GM12878 (cell line): Measurements from ENCODE around the gene CNOT3. TPM values are rescaled to one million over a fixed set of nuclear protein-coding genes. Genes with fewer than 3 reads are reported as not detected.

Experiments used
- BHLHE40 ChIP-seq, 2 experiments: fragments of 450-650 bp in 1 of 2; IDR thresholded peaks; 2 replicates each; pipeline ENCODE4 v1.6.1; 2011 to 2017; ENCODE audit warnings: low read depth in 2 of 2, borderline replicate concordance in 1 of 2, improper control_type of control experiment in 1 of 2, low read length in 1 of 2, mild to moderate bottlenecking in 1 of 2
- CBX3 ChIP-seq: fragments of 200-600 bp; sonication (generic); IDR thresholded peaks from 2 replicates; pipeline ENCODE4 v1.6.1; 2016; ENCODE audit warnings: low read depth, borderline replicate concordance
- DPF2 ChIP-seq: fragments of 450-650 bp; IDR thresholded peaks from 2 replicates; pipeline ENCODE4 v1.6.1; 2017; ENCODE audit warnings: mild to moderate bottlenecking
- EGR1 ChIP-seq, 2 experiments: IDR thresholded peaks; 1 replicate in 1 of 2; 2 replicates in 1 of 2; pipeline ENCODE4 v1.6.1; 2011 to 2012; ENCODE audit warnings: low read depth in 2 of 2, low read length in 2 of 2, borderline replicate concordance in 1 of 2, mild to moderate bottlenecking in 1 of 2, moderate library complexity in 1 of 2
- FOS ChIP-seq: IDR thresholded peaks from 3 replicates; pipeline ENCODE4 v1.6.1; 2011; ENCODE audit warnings: borderline replicate concordance; ENCODE audit not compliant: insufficient read length; ENCODE audit errors: extremely low read depth
- HCFC1 ChIP-seq: fragments of 150-350 bp; IDR thresholded peaks from 2 replicates; pipeline ENCODE4 v1.6.1; 2014; ENCODE audit warnings: low read length
- IRF4 ChIP-seq: IDR thresholded peaks from 2 replicates; pipeline ENCODE4 v1.6.1; 2011; ENCODE audit warnings: low read depth, low read length
- KDM1A ChIP-seq: fragments of 200-600 bp; sonication (generic); IDR thresholded peaks from 2 replicates; pipeline ENCODE4 v1.6.1; 2016; ENCODE audit warnings: borderline replicate concordance
- MEF2B ChIP-seq: fragments of 450-650 bp; IDR thresholded peaks from 2 replicates; pipeline ENCODE4 v1.6.1; 2018; ENCODE audit warnings: mild to moderate bottlenecking, moderate library complexity; ENCODE audit not compliant: partially characterized antibody, poor library complexity, severe bottlenecking
- MYB ChIP-seq: fragments of 150-350 bp; IDR thresholded peaks from 2 replicates; pipeline ENCODE4 v1.6.1; 2014; ENCODE audit warnings: mild to moderate bottlenecking, low read depth, low read length, borderline replicate concordance
- MYC ChIP-seq: IDR thresholded peaks from 2 replicates; pipeline ENCODE4 v1.6.1; 2011; ENCODE audit warnings: mild to moderate bottlenecking, low read length, moderate library complexity, inconsistent platforms; ENCODE audit not compliant: insufficient read depth, insufficient replicate concordance, insufficient read length, severe bottlenecking
- PAX8 ChIP-seq: fragments of 450-650 bp; IDR thresholded peaks from 2 replicates; pipeline ENCODE4 v1.6.1; 2017; ENCODE audit warnings: mild to moderate bottlenecking, moderate library complexity
- POLR2A ChIP-seq: IDR thresholded peaks from 2 replicates; pipeline ENCODE4 v1.6.1; 2011; ENCODE audit warnings: low read depth, mild to moderate bottlenecking, low read length
- POLR2AphosphoS2 ChIP-seq: IDR thresholded peaks from 2 replicates; pipeline ENCODE4 v1.6.1; 2011; ENCODE audit warnings: low read depth, mild to moderate bottlenecking, low read length, improper control_type of control experiment, moderate library complexity
- POLR2AphosphoS5 ChIP-seq: IDR thresholded peaks from 2 replicates; pipeline ENCODE4 v1.6.1; 2011; ENCODE audit warnings: mild to moderate bottlenecking, low read length, inconsistent platforms
- RB1 ChIP-seq: fragments of 450-650 bp; formaldehyde crosslinking; IDR thresholded peaks from 2 replicates; pipeline ENCODE4 v1.6.1; 2017; ENCODE audit warnings: mild to moderate bottlenecking, borderline replicate concordance
- RUNX3 ChIP-seq: IDR thresholded peaks from 2 replicates; pipeline ENCODE4 v1.6.1; 2012; ENCODE audit warnings: low read length, inconsistent platforms
- SKIL ChIP-seq: fragments of 450-650 bp; IDR thresholded peaks from 2 replicates; pipeline ENCODE4 v1.6.1; 2017; ENCODE audit warnings: mild to moderate bottlenecking, low read depth, inconsistent platforms; ENCODE audit not compliant: poor library complexity, severe bottlenecking
- SMAD5 ChIP-seq: IDR thresholded peaks from 2 replicates; pipeline ENCODE4 v1.6.1; 2016; ENCODE audit warnings: antibody characterized with exemption, low read depth
- TCF3 ChIP-seq: IDR thresholded peaks from 2 replicates; pipeline ENCODE4 v1.6.1; 2012; ENCODE audit warnings: low read depth, mild to moderate bottlenecking, low read length, borderline replicate concordance; ENCODE audit not compliant: insufficient read depth
- YY1 ChIP-seq: IDR thresholded peaks from 2 replicates; pipeline ENCODE4 v1.6.1; 2011; ENCODE audit warnings: low read depth, mild to moderate bottlenecking, low read length
- ZNF592 ChIP-seq: fragments of 450-650 bp; IDR thresholded peaks from 2 replicates; pipeline ENCODE4 v1.6.1; 2017; ENCODE audit warnings: mild to moderate bottlenecking, moderate library complexity
- polyA plus RNA-seq, 11 experiments: library from polyadenylated mRNA; depleted of rRNA in 4 of 11; unstranded in 6 of 11; stranded (reverse) in 5 of 11; fragments of >200 nt; fragmentation: Nextera tagmentation in 4 of 11; fragmentation: Illumina TruSeq in 1 of 11; extraction: Ambion mirVana in 4 of 11; extraction: Trizol in 1 of 11; gene quantifications; 1 replicate in 1 of 11; 2 replicates in 10 of 11; pipeline versions ENCODE4 v1.2.1 to v1.2.3, GENCODE V29; 2011 to 2016; ENCODE audit warnings: inconsistent platforms in 2 of 11, missing spikeins in 2 of 11, low read depth in 1 of 11
- total RNA-seq, 4 experiments: library from RNA; depleted of rRNA in 3 of 4; stranded (reverse); fragments of >200 nt in 3 of 4; fragmentation: Illumina TruSeq in 1 of 4; extraction: Trizol in 1 of 4; gene quantifications; 2 replicates each; pipeline versions ENCODE4 v1.2.1 to v1.2.3, GENCODE V29; 2013 to 2021
- TF ChIP-seq, protein P1 (sequence below): fragments of 150-350 bp; IDR thresholded peaks from 2 replicates; pipeline ENCODE4 v1.6.1; 2014; ENCODE audit warnings: mild to moderate bottlenecking, low read depth, low read length

CNOT3 gene
- total and polyA plus RNA-seq, 10 of the 15 experiments (the other 5 are each of a cell fraction or from before 2014, with no cell fraction given), result 0.14 to 45.1 (median 14.0) TPM

GRCh38 chr19:54189735-54190502, 52.4 kb downstream of the CNOT3 start (continued):
- no peak for TF ChIP-seq ZNF592
- TF ChIP-seq CBX3, result no peak
- peak; percentile 90 for TF ChIP-seq POLR2A
- TF ChIP-seq MEF2B, result no peak
- TF ChIP-seq SKIL, result no peak
- no peak for TF ChIP-seq FOS
- 0 out of 2 replicates have a peak, but pooled peaks have one; percentile 11 for TF ChIP-seq DPF2
- no peak for TF ChIP-seq TCF3
- TF ChIP-seq KDM1A, result no peak
- TF ChIP-seq RUNX3, result peak; percentile 25; the same call in 1 of the 2 replicates
- peak; percentile 43; the same call in 1 of the 2 replicates for TF ChIP-seq YY1
- TF ChIP-seq BHLHE40 (IDR thresholded peaks at IDR 0.05; ENCODE audit: borderline replicate concordance in 1 of 2, low read depth in 2 of 2, low read length in 1 of 2), result 0 out of 4 replicates have a peak, but pooled peaks of 1 of the 2 experiments have one; percentile 39
- no peak for TF ChIP-seq SMAD5
- peak; percentile 80; the same call in 1 of the 2 replicates for TF ChIP-seq POLR2AphosphoS5
- peak; percentile 63 for TF ChIP-seq MYC
- peak; percentile 88; the same call in 1 of the 2 replicates for TF ChIP-seq RB1
- TF ChIP-seq MYB, result no peak
- peak; percentile 7; the same call in 1 of the 2 replicates for TF ChIP-seq IRF4
- TF ChIP-seq, protein P1, sequence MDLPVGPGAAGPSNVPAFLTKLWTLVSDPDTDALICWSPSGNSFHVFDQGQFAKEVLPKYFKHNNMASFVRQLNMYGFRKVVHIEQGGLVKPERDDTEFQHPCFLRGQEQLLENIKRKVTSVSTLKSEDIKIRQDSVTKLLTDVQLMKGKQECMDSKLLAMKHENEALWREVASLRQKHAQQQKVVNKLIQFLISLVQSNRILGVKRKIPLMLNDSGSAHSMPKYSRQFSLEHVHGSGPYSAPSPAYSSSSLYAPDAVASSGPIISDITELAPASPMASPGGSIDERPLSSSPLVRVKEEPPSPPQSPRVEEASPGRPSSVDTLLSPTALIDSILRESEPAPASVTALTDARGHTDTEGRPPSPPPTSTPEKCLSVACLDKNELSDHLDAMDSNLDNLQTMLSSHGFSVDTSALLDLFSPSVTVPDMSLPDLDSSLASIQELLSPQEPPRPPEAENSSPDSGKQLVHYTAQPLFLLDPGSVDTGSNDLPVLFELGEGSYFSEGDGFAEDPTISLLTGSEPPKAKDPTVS, result peak; percentile 97; the same call in 1 of the 2 replicates
- TF ChIP-seq EGR1 (IDR thresholded peaks at IDR 0.05; ENCODE audit: borderline replicate concordance in 1 of 2, low read depth in 2 of 2, low read length in 2 of 2), result peak in 1 of 2 experiments; percentile 43; a peak in 1 of 3 replicates
- no peak; the same call in 1 of the 2 replicates for TF ChIP-seq HCFC1
- no peak for TF ChIP-seq PAX8
- TF ChIP-seq POLR2AphosphoS2, result peak; percentile 87
